Measurements from ENCODE around the gene BCLAF3.

The BCLAF3 gene

DNA sequence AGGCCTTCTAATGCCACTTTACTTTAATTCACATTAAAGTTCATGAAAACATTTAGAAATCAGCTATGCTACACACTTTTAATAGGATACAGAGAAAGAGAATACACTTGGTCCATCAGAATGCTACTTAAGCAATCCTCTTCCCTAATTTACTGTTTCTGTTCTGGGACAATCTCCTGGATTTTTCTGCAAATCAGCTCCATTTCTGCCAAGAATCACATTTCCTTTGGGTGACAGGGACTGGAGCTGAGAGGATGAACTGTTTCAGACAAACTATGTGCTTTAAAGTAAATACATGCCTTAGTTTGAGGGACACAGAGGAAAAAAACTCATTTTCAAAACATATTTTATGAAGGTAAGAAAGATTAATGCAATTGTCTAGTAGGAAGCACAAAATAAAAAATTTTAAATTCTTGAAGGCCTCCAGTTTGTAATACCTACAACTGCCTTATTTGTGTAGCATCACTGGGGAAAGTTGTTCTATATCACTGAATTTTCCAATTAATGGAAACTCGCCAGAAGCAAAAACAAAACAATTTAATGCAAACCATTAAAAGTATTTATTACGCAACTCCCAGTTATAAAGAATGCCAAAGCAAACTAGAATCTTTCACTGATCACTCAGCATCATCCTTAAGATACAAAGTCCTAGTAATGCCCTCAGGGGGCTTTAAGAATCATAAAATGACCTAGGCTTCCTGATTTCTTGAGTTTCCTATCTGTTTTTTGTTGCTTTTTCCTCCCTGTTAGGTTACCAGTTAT lies 36.3 kb downstream of the BCLAF3 start:
- Mint-ChIP-seq H3K27ac (no peak overlapping the region), H3K4me1 (no peaks in the 10 kb centered on the region), H3K27me3 (no peaks in the 10 kb centered on the region), H3K4me3 (no peak overlapping the region), H3K36me3 (ENCODE audit: low read depth) (no peaks in the 10 kb centered on the region), H3K9me3 (no peaks in the 10 kb centered on the region)
- no peak for ATAC-seq
- DNase-seq: no peak

DNA sequence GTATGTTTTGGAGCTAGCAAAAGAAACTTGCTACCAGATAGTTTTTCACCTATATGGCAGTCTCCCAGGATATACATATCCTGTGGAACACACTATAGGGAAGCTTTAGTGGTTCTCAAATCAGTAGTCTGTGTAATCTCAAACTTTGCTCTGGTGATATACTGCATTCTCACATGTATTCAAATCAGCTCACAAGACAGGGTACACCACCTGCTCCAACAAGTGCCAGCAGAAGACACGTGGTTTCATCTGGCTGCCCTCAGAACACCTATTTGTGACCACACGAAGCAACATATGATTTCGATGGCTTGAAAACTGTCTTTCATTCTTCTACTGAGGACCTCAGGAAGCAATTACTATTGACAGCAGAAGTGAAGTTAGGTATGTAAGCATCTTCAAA lies 37.7 kb downstream of the BCLAF3 start:
- DNase-seq (no peak), ATAC-seq (no peak)
- no peak overlapping the region for H3K27ac Mint-ChIP-seq
- peaks cover under 1% of the 10 kb centered on the region for H3K4me1 Mint-ChIP-seq
- H3K4me3 Mint-ChIP-seq: no peak overlapping the region
- H3K9me3 Mint-ChIP-seq: no peaks in the 10 kb centered on the region
- H3K36me3 Mint-ChIP-seq (ENCODE audit: low read depth): peaks cover 5% of the 10 kb centered on the region
- H3K27me3 Mint-ChIP-seq: no peaks in the 10 kb centered on the region

DNA sequence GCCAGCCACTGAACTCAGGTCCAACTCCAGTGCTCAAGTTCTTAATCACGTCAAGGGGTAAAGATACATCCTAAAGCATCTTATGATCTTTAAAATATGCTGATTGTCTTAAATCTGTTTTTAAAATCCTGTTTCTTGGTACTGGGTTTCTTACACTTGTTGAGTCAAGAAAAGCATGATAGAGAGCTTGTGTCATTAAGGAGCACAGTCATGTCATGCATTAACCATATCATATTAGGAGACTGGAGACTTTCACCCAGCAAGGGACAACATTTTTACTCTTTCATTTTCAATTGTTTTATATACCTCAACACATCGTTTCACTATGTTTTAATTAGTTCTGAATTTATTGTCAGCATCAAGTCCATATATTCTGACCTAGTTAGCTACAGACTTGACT lies 41.5 kb downstream of the BCLAF3 start:
- no peak overlapping the region for H3K27ac Mint-ChIP-seq
- H3K27me3 Mint-ChIP-seq: no peaks in the 10 kb centered on the region
- H3K4me1 Mint-ChIP-seq: peaks cover 3% of the 10 kb centered on the region
- no peaks in the 10 kb centered on the region for H3K9me3 Mint-ChIP-seq
- no peak for ATAC-seq
- H3K4me3 Mint-ChIP-seq: no peak overlapping the region
- H3K36me3 Mint-ChIP-seq (ENCODE audit: low read depth): peaks cover 11% of the 10 kb centered on the region
- no peak for DNase-seq

DNA sequence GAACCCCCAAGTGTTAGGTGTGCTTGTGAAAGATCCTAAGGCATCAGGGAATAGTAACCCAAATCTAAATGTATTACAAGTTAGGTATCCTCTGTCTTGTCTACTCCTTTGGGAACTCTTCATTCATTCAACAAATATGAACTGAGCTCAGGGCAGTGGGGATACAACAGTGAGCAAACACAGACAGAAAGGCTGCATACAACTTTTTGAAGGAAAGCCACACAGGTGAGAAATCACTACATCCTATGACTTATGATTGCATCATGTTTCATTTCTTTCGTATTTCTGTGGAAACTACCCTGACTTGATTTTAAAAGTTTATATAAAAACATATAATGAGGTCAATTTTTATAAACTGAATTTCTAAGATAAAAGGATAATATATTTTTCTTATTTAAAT lies 43.2 kb downstream of the BCLAF3 start:
- Mint-ChIP-seq H3K27ac (no peak overlapping the region), H3K4me1 (peaks cover 3% of the 10 kb centered on the region), H3K9me3 (no peaks in the 10 kb centered on the region), H3K36me3 (ENCODE audit: low read depth) (peaks cover 11% of the 10 kb centered on the region), H3K27me3 (no peaks in the 10 kb centered on the region), H3K4me3 (no peak overlapping the region)
- ATAC-seq (no peak), DNase-seq (no peak)

Measured in activated naive CD8-positive, alpha-beta T cell treated with anti-CD3 and anti-CD28 coated beads, Interleukin-2, amount 50 U/mL, for 24 hours (primary cell).